ENCODE data around the gene GREB1. TPM values are rescaled to one million over a fixed set of nuclear protein-coding genes. Genes with fewer than 3 reads are reported as not detected.

The GREB1 gene
- total RNA-seq, 1 donor from 2014 or later, result under 0.01 TPM

DNA sequence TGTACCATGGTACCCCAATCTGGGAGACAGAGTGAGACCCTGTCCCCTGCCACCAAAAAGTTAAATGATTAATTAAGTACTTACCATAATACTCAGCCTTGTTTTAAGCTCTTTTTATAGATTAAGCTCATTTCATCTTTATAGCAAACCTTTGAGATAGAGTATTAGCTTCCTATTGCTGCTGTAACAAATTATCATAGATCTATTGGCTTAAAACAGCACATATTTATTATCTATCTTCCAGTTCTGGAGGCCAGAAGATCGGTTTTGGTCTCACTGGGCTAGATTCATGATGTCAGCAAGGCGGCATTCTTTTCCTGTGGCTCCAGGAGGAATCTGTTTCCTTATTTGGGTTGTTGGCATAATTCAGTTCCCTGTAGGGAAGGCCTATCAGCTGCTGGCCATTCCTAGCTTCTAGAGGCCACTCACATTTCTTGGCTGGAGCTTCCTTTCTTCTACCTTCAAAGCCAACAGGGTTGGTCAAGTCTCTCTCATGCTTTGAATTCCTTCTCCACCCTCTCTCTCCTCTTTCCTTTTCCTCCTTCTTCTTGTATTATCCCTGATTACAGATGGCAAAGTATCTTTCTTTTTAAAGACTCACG lies 13.7 kb upstream of the GREB1 start:
- FAIRE-seq (no peak), DNase-seq (ENCODE audit: low read depth) (no peak)
- TF ChIP-seq, protein P1, sequence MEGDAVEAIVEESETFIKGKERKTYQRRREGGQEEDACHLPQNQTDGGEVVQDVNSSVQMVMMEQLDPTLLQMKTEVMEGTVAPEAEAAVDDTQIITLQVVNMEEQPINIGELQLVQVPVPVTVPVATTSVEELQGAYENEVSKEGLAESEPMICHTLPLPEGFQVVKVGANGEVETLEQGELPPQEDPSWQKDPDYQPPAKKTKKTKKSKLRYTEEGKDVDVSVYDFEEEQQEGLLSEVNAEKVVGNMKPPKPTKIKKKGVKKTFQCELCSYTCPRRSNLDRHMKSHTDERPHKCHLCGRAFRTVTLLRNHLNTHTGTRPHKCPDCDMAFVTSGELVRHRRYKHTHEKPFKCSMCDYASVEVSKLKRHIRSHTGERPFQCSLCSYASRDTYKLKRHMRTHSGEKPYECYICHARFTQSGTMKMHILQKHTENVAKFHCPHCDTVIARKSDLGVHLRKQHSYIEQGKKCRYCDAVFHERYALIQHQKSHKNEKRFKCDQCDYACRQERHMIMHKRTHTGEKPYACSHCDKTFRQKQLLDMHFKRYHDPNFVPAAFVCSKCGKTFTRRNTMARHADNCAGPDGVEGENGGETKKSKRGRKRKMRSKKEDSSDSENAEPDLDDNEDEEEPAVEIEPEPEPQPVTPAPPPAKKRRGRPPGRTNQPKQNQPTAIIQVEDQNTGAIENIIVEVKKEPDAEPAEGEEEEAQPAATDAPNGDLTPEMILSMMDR (IDR thresholded peaks at IDR 0.05; ENCODE audit: insufficient read depth, low read length, severe bottlenecking), result no peak
- H3K36me3 ChIP-seq (ENCODE audit: control insufficient read depth, insufficient read depth, low read length), result no peaks in the 10 kb centered on the region
- H3K27me3 ChIP-seq (ENCODE audit: control insufficient read depth, insufficient read depth, low read length), result peaks cover 2% of the 10 kb centered on the region
- no peak overlapping the region for H3K4me3 ChIP-seq (ENCODE audit: low read depth, low read length)

DNA sequence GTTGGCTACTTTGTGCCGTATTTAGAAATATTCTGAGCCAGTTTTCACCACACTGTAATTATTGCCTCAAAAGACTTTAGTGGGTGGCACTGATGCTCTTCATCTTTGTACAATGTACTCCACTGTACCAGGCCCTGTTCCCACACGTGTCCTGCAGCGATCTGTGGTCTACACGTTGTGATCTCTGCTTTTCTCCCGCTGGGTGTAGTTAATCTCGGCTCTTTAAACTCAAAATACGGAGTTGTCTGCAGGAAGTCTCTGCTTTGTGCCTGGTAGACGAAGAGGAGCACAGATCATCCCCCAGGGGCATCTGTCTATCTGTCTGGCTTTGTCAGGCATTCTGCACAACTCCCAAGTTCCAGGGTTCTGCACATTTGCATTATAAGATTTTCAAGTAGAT lies 12.1 kb upstream of the GREB1 start:
- DNase-seq (ENCODE audit: low read depth) (no peak), FAIRE-seq (no peak)
- TF ChIP-seq, protein P1 (IDR thresholded peaks at IDR 0.05; ENCODE audit: insufficient read depth, low read length, severe bottlenecking), result no peak
- Histone ChIP-seq H3K36me3 (ENCODE audit: control insufficient read depth, insufficient read depth, low read length) (no peaks in the 10 kb centered on the region), H3K4me3 (ENCODE audit: low read depth, low read length) (no peak overlapping the region), H3K27me3 (ENCODE audit: control insufficient read depth, insufficient read depth, low read length) (peaks cover 2% of the 10 kb centered on the region)

DNA sequence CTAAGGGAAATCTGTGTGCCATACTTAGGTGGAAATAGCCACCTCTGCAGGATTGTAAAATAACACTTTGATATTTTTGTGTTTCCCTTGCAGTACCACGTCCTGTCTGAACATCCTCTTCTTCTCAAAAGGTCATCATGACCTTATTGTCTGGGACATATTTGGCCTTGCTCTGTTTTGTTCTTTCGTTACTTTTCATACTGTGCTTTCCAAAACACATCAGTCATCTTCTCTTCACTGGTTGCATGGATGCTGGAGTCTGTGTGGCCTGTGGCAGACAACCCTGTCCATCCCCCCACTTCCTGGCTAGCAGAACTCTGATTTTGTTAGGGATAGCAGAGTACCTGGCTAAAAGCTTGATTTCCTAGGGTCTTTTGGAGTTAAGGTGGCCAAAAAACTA lies 9.4 kb upstream of the GREB1 start:
- DNase-seq (ENCODE audit: low read depth) (no peak), FAIRE-seq (no peak)

DNA sequence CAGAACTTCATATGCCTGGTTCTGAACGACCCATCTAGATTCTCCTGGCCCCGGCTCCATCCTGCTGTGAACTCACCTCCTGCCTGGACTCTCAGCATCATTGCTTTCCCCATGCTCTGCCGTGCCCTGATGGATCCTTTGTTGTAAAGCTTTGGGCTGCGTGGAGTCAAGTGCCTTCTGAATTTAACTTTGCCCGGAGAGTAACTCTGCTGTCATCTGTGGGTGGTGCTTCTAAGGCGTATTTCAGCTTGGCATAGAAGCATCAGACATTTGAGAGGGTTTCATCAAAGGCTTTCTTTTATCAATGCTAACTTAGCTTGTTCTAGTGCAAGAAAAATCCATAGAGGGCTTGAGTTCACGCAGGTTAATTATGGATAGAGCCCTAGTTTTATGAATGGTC lies 8.1 kb upstream of the GREB1 start:
- Histone ChIP-seq H3K36me3 (ENCODE audit: control insufficient read depth, insufficient read depth, low read length) (no peaks in the 10 kb centered on the region), H3K27me3 (ENCODE audit: control insufficient read depth, insufficient read depth, low read length) (peaks cover 2% of the 10 kb centered on the region), H3K4me3 (ENCODE audit: low read depth, low read length) (no peak overlapping the region)
- no peak for FAIRE-seq
- TF ChIP-seq, protein P1 (IDR thresholded peaks at IDR 0.05; ENCODE audit: insufficient read depth, low read length, severe bottlenecking), result no peak
- no peak for DNase-seq (ENCODE audit: low read depth)

More for the DNA sequence above, 9.4 kb upstream of the GREB1 start:
- Histone ChIP-seq H3K27me3 (ENCODE audit: control insufficient read depth, insufficient read depth, low read length) (peaks cover 2% of the 10 kb centered on the region), H3K4me3 (ENCODE audit: low read depth, low read length) (no peak overlapping the region), H3K36me3 (ENCODE audit: control insufficient read depth, insufficient read depth, low read length) (no peaks in the 10 kb centered on the region)
- TF ChIP-seq, protein P1 (IDR thresholded peaks at IDR 0.05; ENCODE audit: insufficient read depth, low read length, severe bottlenecking), result no peak

DNA sequence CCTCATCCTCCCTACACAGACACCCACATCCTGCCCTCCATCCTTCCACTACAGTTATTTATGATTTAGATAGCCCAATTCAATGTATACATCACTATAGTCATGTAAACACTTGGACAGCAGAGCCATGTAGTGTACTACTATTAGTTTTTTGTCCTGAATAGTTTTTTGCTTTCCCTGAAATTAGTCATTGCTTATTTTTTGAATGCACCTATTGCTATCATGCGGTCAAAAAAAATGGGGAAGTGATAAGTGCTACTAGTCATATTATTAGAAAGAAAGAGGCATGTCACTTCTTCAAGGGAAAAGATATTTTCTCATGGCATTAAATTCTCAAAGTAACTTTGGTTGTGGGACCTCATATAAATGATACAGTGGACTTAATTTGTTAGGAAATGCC lies 6.8 kb upstream of the GREB1 start:
- Histone ChIP-seq H3K27me3 (ENCODE audit: control insufficient read depth, insufficient read depth, low read length) (peaks cover 2% of the 10 kb centered on the region), H3K4me3 (ENCODE audit: low read depth, low read length) (no peak overlapping the region), H3K36me3 (ENCODE audit: control insufficient read depth, insufficient read depth, low read length) (no peaks in the 10 kb centered on the region)
- DNase-seq (ENCODE audit: low read depth), result no peak
- TF ChIP-seq, protein P1 (IDR thresholded peaks at IDR 0.05; ENCODE audit: insufficient read depth, low read length, severe bottlenecking), result no peak
- no peak for FAIRE-seq

DNA sequence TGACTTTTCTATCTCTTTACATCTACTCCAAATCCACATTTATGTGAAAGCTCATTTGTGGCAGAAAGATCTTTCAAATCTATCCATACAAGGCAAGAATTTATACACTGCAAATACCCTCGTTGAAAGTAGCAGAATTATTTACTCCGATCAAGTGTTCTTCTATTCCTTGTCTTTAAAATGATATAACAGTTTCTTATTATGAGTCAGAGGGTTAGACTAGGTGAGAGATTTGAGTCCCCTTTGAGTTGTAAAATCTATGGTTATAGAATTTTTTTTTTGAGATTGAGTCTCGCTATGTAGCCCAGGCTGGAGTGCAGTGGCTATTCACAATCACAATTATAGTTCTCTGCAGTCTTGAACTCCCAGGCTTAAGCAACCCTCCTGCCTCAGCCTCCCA lies 5.6 kb upstream of the GREB1 start:
- Histone ChIP-seq H3K4me3 (ENCODE audit: low read depth, low read length) (no peak overlapping the region), H3K36me3 (ENCODE audit: control insufficient read depth, insufficient read depth, low read length) (no peaks in the 10 kb centered on the region), H3K27me3 (ENCODE audit: control insufficient read depth, insufficient read depth, low read length) (peaks cover 2% of the 10 kb centered on the region)
- no peak for FAIRE-seq
- no peak for DNase-seq (ENCODE audit: low read depth)
- TF ChIP-seq, protein P1 (IDR thresholded peaks at IDR 0.05; ENCODE audit: insufficient read depth, low read length, severe bottlenecking), result no peak

Measured in bronchial epithelial cell (primary cell).